Neural progenitor cell (in vitro differentiated cells): ENCODE data around the gene CIB4. TPM values are rescaled to one million over a fixed set of nuclear protein-coding genes. Genes with fewer than 3 reads are reported as not detected.

Source experiments
- DNase-seq: peaks from one replicate; pipeline ENCODE4 v3.0.0-alpha.2; 2016; ENCODE audit warnings: low spot score
- H2AFZ ChIP-seq: fragments of 200-600 bp; sonication (generic); replicated peaks from 2 replicates; pipeline ENCODE4 v1.6.1; 2016; ENCODE audit warnings: antibody characterized with exemption
- H3F3A ChIP-seq: fragments of 200-600 bp; sonication (generic); 2 replicates; pipeline ENCODE4 v1.6.1; 2016; ENCODE audit warnings: antibody characterized with exemption, low read depth
- H3K27ac ChIP-seq: fragments of 200-600 bp; sonication (generic); 2 replicates; pipeline ENCODE4 v1.5.1; 2016; ENCODE audit warnings: mild to moderate bottlenecking
- H3K27me3 ChIP-seq: fragments of 200-600 bp; sonication (generic); 2 replicates; pipeline ENCODE4 v1.6.1; 2016; ENCODE audit warnings: mild to moderate bottlenecking, moderate library complexity
- H3K36me3 ChIP-seq: fragments of 200-600 bp; sonication (generic); 2 replicates; pipeline ENCODE4 v1.5.1; 2016
- H3K4me1 ChIP-seq: fragments of 200-600 bp; sonication (generic); 2 replicates; pipeline ENCODE4 v1.6.1; 2016; ENCODE audit warnings: mixed run types
- H3K4me2 ChIP-seq: fragments of 200-600 bp; sonication (generic); 2 replicates; pipeline ENCODE4 v1.6.1; 2016
- H3K4me3 ChIP-seq: fragments of 200-600 bp; sonication (generic); 2 replicates; pipeline ENCODE4 v1.5.1; 2016
- H3K79me2 ChIP-seq: fragments of 200-600 bp; sonication (generic); 2 replicates; pipeline ENCODE4 v1.6.1; 2016; ENCODE audit warnings: low read depth
- H3K9ac ChIP-seq: fragments of 200-600 bp; sonication (generic); 2 replicates; pipeline ENCODE4 v1.6.1; 2016
- H3K9me3 ChIP-seq: fragments of 200-600 bp; sonication (generic); 2 replicates; pipeline ENCODE4 v1.5.1; 2016; ENCODE audit warnings: low read depth
- H4K20me1 ChIP-seq: fragments of 200-600 bp; sonication (generic); 2 replicates; pipeline ENCODE4 v1.6.1; 2016; ENCODE audit warnings: low read depth
- H3K27ac Mint-ChIP-seq: 3 replicates; pipeline ENCODE4 v1.8.0; 2021; ENCODE audit warnings: mixed read lengths
- H3K27me3 Mint-ChIP-seq: 2 replicates; pipeline ENCODE4 v1.8.0; 2022; ENCODE audit warnings: low read depth, mild to moderate bottlenecking, inconsistent platforms, moderate library complexity, mixed read lengths; ENCODE audit not compliant: insufficient read depth
- H3K36me3 Mint-ChIP-seq: 3 replicates; pipeline ENCODE4 v1.8.0; 2021; ENCODE audit warnings: mixed read lengths
- H3K4me1 Mint-ChIP-seq: 3 replicates; pipeline ENCODE4 v1.8.0; 2021; ENCODE audit warnings: mixed read lengths
- H3K4me3 Mint-ChIP-seq: 3 replicates; pipeline ENCODE4 v1.8.0; 2021; ENCODE audit warnings: mild to moderate bottlenecking, moderate library complexity, mixed read lengths
- H3K9me3 Mint-ChIP-seq: 3 replicates; pipeline ENCODE4 v1.8.0; 2020; ENCODE audit warnings: mixed read lengths
- CTCF ChIP-seq: fragments of 200-600 bp; sonication (generic); IDR thresholded peaks from 2 replicates; pipeline ENCODE4 v1.5.1; 2017; ENCODE audit warnings: antibody characterized with exemption, mild to moderate bottlenecking
- EZH2 ChIP-seq: fragments of 200-600 bp; sonication (generic); IDR thresholded peaks from 2 replicates; pipeline ENCODE4 v1.6.1; 2017; ENCODE audit warnings: antibody characterized with exemption, mild to moderate bottlenecking, moderate library complexity
- EZH2phosphoT487 ChIP-seq: fragments of 200-600 bp; sonication (generic); IDR thresholded peaks from 2 replicates; pipeline ENCODE4 v1.6.1; 2017; ENCODE audit warnings: antibody characterized with exemption
- total RNA-seq: library from RNA; depleted of rRNA; stranded (reverse); fragments of >200 nt; gene quantifications from 2 replicates; pipeline ENCODE4 v1.2.3, GENCODE V29; 2015; ENCODE audit warnings: low replicate concordance

The CIB4 gene
- total RNA-seq, 1 donor from 2014 or later = not detected

DNA sequence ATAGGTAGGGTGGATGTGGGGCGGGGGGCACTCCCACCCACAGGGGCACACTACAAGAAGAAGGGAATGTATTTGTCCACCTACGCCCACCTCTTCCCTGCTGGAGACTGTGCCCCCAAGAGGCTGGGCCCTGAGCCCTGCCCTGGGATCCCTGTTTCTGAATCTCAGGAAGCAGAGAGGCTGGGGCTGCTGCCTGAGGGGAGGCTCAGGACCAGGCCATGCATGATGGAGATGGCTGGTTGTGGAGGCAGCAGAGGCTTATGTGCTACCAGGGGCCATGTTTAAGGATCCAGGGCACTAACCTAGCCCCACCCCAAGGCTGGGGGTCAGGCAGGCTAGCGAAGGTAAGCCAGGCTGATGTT is 82.1 kb downstream of the CIB4 start:
- no peak for DNase-seq
- no peaks in the 10 kb centered on the region for H3K36me3 Mint-ChIP-seq
- Histone ChIP-seq H3K27ac (no peak overlapping the region), H3K36me3 (no peaks in the 10 kb centered on the region), H3K79me2 (no peaks in the 10 kb centered on the region), H3K27me3 (no peaks in the 10 kb centered on the region), H2AFZ (no peak overlapping the region), H4K20me1 (no peaks in the 10 kb centered on the region), H3K9me3 (no peaks in the 10 kb centered on the region), H3K4me2 (peak overlapping the region; percentile 67), H3K4me3 (peak overlapping the region; percentile 14), H3F3A (peaks cover 6% of the 10 kb centered on the region), H3K4me1 (peaks cover 20% of the 10 kb centered on the region), H3K9ac (no peak overlapping the region)
- no peak for TF ChIP-seq EZH2phosphoT487
- no peak for TF ChIP-seq CTCF
- TF ChIP-seq EZH2 = no peak
- H3K27ac Mint-ChIP-seq = no peak overlapping the region
- peaks cover 31% of the 10 kb centered on the region for H3K4me1 Mint-ChIP-seq
- H3K4me3 Mint-ChIP-seq = peak overlapping the region; percentile 77
- peaks cover 26% of the 10 kb centered on the region for H3K27me3 Mint-ChIP-seq
- H3K9me3 Mint-ChIP-seq = no peaks in the 10 kb centered on the region

- Histone ChIP-seq H4K20me1 (no peaks in the 10 kb centered on the region), H3K27me3 (no peaks in the 10 kb centered on the region), H3K27ac (no peak overlapping the region), H3K4me1 (peaks cover 20% of the 10 kb centered on the region), H3K36me3 (no peaks in the 10 kb centered on the region), H3K9ac (no peak overlapping the region), H3K9me3 (no peaks in the 10 kb centered on the region), H3K79me2 (no peaks in the 10 kb centered on the region), H3K4me2 (peak overlapping the region; percentile 67), H3K4me3 (peak overlapping the region; percentile 14), H2AFZ (no peak overlapping the region), H3F3A (peaks cover 6% of the 10 kb centered on the region)
- H3K4me1 Mint-ChIP-seq = peaks cover 34% of the 10 kb centered on the region
- DNase-seq = peak; percentile 82
- no peak overlapping the region for H3K27ac Mint-ChIP-seq
- no peaks in the 10 kb centered on the region for H3K9me3 Mint-ChIP-seq
- TF ChIP-seq EZH2 = no peak
- TF ChIP-seq CTCF = no peak
- TF ChIP-seq EZH2phosphoT487 = no peak
- peaks cover 26% of the 10 kb centered on the region for H3K27me3 Mint-ChIP-seq
- peak overlapping the region; percentile 77 for H3K4me3 Mint-ChIP-seq
- no peaks in the 10 kb centered on the region for H3K36me3 Mint-ChIP-seq
These were observed 82.7 kb downstream of the CIB4 start for GRCh38 chr2:26558271-26559043.

DNA sequence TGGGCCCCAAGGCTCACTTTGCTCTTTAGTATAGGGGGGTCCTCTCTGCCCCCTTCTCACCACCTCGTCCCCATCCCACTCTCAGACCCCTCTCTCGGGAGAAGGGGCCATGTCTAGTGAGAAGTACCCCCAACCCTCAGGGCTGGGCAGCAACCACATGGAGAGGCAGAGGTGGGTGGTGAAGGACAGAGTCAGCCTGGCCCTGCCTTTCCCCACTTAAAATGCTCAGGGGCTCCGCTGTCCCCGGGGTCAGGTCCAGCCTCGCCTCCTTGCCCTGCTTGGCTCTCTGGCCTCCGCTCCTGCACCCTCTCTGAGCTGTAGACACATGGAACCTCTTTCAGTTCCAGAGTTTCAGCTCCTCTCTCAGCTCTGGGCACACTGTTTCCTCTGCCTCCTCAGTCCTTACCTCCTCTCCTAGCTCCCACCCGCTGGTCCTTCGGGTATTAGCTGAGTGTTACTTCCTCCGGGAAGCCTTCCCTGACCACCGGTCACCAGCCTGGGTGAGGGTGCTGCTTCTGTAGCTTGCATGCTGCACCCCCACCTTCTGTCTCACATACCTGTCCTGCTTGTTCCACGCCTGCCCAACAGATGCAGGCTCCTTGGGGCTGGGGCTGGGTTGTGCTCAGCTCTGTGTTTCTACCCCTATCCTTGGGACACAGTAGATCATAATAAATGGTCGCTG is 83.8 kb downstream of the CIB4 start:
- H2AFZ ChIP-seq = no peak overlapping the region
- no peak overlapping the region for H3K4me2 ChIP-seq
- peak overlapping the region; percentile 12 for H3K4me3 Mint-ChIP-seq
- no peak for TF ChIP-seq EZH2
- no peak for TF ChIP-seq CTCF
- no peak for TF ChIP-seq EZH2phosphoT487
- no peak for DNase-seq
- H3K27ac Mint-ChIP-seq = peak overlapping the region; percentile 74
- H3K4me1 Mint-ChIP-seq = peaks cover 37% of the 10 kb centered on the region
- H3K79me2 ChIP-seq = no peaks in the 10 kb centered on the region
- H3K9me3 ChIP-seq = no peaks in the 10 kb centered on the region
- no peaks in the 10 kb centered on the region for H3K36me3 Mint-ChIP-seq
- H3K4me3 ChIP-seq = no peak overlapping the region
- H3K9ac ChIP-seq = no peak overlapping the region
- peaks cover 20% of the 10 kb centered on the region for H3K4me1 ChIP-seq
- H3K27me3 ChIP-seq = no peaks in the 10 kb centered on the region
- H3K36me3 ChIP-seq = no peaks in the 10 kb centered on the region
- no peaks in the 10 kb centered on the region for H4K20me1 ChIP-seq
- peaks cover 31% of the 10 kb centered on the region for H3K27me3 Mint-ChIP-seq
- H3K27ac ChIP-seq = no peak overlapping the region
- peaks cover 6% of the 10 kb centered on the region for H3F3A ChIP-seq
- H3K9me3 Mint-ChIP-seq = no peaks in the 10 kb centered on the region
